ENCODE measurements around the gene TMEM108. TPM values are rescaled to one million over a fixed set of nuclear protein-coding genes. Genes with fewer than 3 reads are reported as not detected.

Gene TMEM108
- polyA plus RNA-seq, 3 donors: not detected

DNA sequence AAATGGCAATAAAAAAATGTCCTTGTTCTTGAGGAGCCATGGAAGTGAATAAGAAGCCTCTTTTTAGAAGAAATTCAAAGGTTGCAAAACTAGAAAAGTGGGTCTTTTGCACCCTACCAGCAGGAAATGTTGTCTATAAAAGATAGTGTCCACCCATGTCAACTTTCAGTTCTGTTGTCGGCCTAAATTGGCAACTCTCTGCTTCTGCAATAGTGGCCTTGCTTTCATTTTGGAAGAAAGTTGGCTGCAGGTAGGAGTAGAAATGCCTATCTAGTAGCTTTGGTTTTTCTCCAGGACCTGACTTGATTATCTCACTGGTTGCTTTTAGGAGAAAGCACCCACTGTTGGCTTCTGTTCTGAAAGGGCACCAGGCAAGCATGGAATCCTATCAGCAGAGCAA lies 85.4 kb downstream of the TMEM108 start:
- no peaks in the 10 kb centered on the region for H3K9me3 ChIP-seq (replicated peaks in 1 of 2; ENCODE audit: control insufficient read depth in 1 of 2, insufficient read depth in 1 of 2, low read length in 2 of 2)
- Mint-ChIP-seq H3K9me3 (no peaks in the 10 kb centered on the region), H3K27me3 (ENCODE audit: low read depth in 3 of 3) (peaks cover 0 to 3% (median 0%) of the 10 kb centered on the region in 3 donors), H3K27ac (no peak overlapping the region), H3K36me3 (no peaks in the 10 kb centered on the region), H3K4me1 (no peaks in the 10 kb centered on the region), H3K4me3 (no peak overlapping the region)
- no peak overlapping the region for H2AFZ ChIP-seq (ENCODE audit: insufficient read depth, low read depth, low read length, poor library complexity, severe bottlenecking)
- WGBS (ENCODE audit: insufficient coverage): 83% methylated on average over 1 of the region's 1 CpG
- H3K27ac ChIP-seq (ENCODE audit: low read depth in 1 of 2, low read length in 2 of 2): no peak overlapping the region
- no peaks in the 10 kb centered on the region for H4K20me1 ChIP-seq (ENCODE audit: insufficient read depth, low read length)
- intact Hi-C loops (cut with micrococcal nuclease): no loop called here
- no peaks in the 10 kb centered on the region for H3K27me3 ChIP-seq (ENCODE audit: control insufficient read depth in 2 of 2, insufficient read depth in 2 of 2, low read length in 2 of 2)
- no peaks in the 10 kb centered on the region for H3K36me3 ChIP-seq (replicated peaks in 1 of 2; ENCODE audit: control insufficient read depth in 1 of 2, insufficient read depth in 2 of 2, low read length in 2 of 2)
- no peaks in the 10 kb centered on the region for H3K79me2 ChIP-seq (ENCODE audit: insufficient read depth, low read length)
- TF ChIP-seq, protein P1, sequence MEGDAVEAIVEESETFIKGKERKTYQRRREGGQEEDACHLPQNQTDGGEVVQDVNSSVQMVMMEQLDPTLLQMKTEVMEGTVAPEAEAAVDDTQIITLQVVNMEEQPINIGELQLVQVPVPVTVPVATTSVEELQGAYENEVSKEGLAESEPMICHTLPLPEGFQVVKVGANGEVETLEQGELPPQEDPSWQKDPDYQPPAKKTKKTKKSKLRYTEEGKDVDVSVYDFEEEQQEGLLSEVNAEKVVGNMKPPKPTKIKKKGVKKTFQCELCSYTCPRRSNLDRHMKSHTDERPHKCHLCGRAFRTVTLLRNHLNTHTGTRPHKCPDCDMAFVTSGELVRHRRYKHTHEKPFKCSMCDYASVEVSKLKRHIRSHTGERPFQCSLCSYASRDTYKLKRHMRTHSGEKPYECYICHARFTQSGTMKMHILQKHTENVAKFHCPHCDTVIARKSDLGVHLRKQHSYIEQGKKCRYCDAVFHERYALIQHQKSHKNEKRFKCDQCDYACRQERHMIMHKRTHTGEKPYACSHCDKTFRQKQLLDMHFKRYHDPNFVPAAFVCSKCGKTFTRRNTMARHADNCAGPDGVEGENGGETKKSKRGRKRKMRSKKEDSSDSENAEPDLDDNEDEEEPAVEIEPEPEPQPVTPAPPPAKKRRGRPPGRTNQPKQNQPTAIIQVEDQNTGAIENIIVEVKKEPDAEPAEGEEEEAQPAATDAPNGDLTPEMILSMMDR (IDR thresholded peaks at IDR 0.05): no peak
- H3K9ac ChIP-seq (ENCODE audit: insufficient read depth, low read length, poor library complexity, severe bottlenecking): no peak overlapping the region
- H3K4me2 ChIP-seq (replicated peaks; ENCODE audit: extremely low read depth, low read length, poor library complexity, severe bottlenecking): no peak overlapping the region
- no peaks in the 10 kb centered on the region for H3K4me1 ChIP-seq (ENCODE audit: control insufficient read depth in 1 of 2, insufficient read depth in 2 of 2, low read length in 2 of 2)
- no peak for DNase-seq
- no peak overlapping the region for H3K4me3 ChIP-seq (replicated peaks in 1 of 3; ENCODE audit: low read depth in 2 of 3, low read length in 3 of 3)

DNA sequence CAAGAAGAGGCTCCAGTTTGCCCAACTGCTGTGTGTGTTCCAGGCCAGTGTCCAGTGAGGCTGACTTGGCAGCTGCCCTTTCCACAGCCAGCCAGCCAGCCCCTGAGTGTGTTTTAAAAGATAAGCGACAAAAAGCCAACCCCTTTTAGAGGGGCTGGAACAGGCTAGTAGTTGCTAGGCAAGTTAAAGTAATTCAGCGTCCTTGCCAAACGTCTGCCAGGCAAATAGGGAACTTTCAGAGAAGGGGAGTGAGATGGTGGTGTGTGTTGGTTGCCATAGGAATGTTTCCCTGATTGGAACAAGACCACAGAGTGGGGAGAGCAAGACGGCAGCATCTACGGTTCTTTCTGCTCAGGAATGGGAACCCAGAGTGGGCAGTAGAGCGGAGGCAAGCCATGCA lies 86.3 kb downstream of the TMEM108 start:
- Histone ChIP-seq H3K4me1 (ENCODE audit: control insufficient read depth in 1 of 2, insufficient read depth in 2 of 2, low read length in 2 of 2) (no peaks in the 10 kb centered on the region), H3K36me3 (replicated peaks in 1 of 2; ENCODE audit: control insufficient read depth in 1 of 2, insufficient read depth in 2 of 2, low read length in 2 of 2) (no peaks in the 10 kb centered on the region), H3K27ac (ENCODE audit: low read depth in 1 of 2, low read length in 2 of 2) (no peak overlapping the region), H2AFZ (ENCODE audit: insufficient read depth, low read depth, low read length, poor library complexity, severe bottlenecking) (no peak overlapping the region), H3K9ac (ENCODE audit: insufficient read depth, low read length, poor library complexity, severe bottlenecking) (no peak overlapping the region), H3K4me2 (replicated peaks; ENCODE audit: extremely low read depth, low read length, poor library complexity, severe bottlenecking) (no peak overlapping the region), H4K20me1 (ENCODE audit: insufficient read depth, low read length) (no peaks in the 10 kb centered on the region), H3K4me3 (replicated peaks in 1 of 3; ENCODE audit: low read depth in 2 of 3, low read length in 3 of 3) (no peak overlapping the region), H3K79me2 (ENCODE audit: insufficient read depth, low read length) (no peaks in the 10 kb centered on the region), H3K27me3 (ENCODE audit: control insufficient read depth in 2 of 2, insufficient read depth in 2 of 2, low read length in 2 of 2) (no peaks in the 10 kb centered on the region), H3K9me3 (replicated peaks in 1 of 2; ENCODE audit: control insufficient read depth in 1 of 2, insufficient read depth in 1 of 2, low read length in 2 of 2) (no peaks in the 10 kb centered on the region)
- H3K27me3 Mint-ChIP-seq (ENCODE audit: low read depth in 3 of 3): peaks cover 0 to 3% (median 0%) of the 10 kb centered on the region in 3 donors
- WGBS (ENCODE audit: insufficient coverage): 15% methylated on average over 6 of the region's 6 CpGs
- H3K4me3 Mint-ChIP-seq: no peak overlapping the region
- TF ChIP-seq, protein P1 (IDR thresholded peaks at IDR 0.05): no peak
- H3K36me3 Mint-ChIP-seq: no peaks in the 10 kb centered on the region
- H3K4me1 Mint-ChIP-seq: no peaks in the 10 kb centered on the region
- H3K27ac Mint-ChIP-seq: no peak overlapping the region
- intact Hi-C loops (cut with micrococcal nuclease): no loop called here
- H3K9me3 Mint-ChIP-seq: no peaks in the 10 kb centered on the region
- no peak for DNase-seq

Data from CD14-positive monocyte (primary cell).